ENCODE data around the gene TGFBR2.

The TGFBR2 gene

DNA sequence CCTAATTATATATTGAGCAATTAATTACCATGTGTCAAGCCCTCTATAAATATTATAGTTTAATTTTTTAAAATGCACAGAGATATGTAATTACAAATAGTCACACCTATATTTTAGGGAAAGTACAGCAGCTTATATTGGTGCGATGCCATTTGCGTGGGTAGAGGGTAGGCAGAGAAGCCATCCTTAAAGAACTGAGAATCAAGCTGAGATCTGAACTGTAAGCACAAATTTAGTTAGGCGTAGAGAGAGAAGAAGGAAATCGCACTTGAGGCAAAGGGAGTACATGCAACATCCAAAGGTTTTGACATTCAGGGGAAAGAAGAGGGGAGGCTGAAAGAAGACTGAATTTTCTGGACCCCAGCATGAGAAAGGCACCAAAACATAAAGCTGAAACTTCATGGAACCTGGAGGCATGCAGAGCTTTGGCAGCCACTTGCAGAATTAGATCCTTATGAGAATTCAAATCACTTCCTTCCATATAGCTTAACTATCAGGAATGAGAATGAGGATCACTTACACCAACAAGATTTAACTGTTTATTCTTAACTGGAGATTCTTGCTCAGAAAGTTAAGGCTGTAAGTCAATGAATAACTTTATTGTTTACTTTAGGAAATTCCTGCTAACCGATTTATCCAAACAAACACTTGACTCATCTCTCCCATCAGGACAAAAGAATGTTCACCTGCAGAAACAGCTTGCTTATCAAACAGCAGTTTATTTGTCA is 114.3 kb downstream of the TGFBR2 start:
- peak; percentile 18 for DNase-seq (ENCODE audit: low read depth)

DNA sequence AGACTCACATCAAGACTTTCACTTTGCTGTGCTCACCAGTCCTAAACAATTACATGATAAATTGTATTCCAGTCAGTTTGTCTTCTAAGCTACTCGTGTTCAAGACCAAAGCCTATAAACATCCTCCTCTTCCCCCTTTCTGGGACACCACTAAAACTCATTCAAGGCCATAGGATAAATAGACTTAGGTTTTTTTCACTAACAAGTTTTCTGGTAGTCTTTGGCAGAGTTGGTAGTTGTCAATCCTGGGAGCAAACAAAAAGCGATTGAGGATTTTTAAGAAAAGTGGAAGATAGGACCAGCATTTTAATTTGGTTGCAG is 114.9 kb downstream of the TGFBR2 start:
- no peak for DNase-seq (ENCODE audit: low read depth)

DNA sequence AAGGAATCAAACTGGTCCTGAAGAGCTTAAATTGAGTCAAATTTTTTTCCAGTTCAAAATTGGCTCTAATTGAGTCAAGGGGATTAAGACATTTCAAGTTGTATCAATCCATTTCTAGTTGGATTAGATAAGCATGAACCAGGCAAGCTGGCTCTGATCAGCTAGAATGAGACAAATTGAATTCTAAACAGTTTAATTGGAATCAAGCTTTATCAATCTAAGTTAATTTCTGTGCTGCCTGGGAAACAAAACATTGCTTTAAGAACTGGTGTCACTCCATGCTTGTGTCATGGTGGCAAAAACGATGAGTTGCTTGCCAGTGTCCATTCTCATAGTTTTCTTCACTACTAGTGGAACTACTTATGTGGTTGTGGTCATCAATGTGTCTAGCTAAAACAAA is 116.8 kb downstream of the TGFBR2 start:
- no peak for DNase-seq (ENCODE audit: low read depth)

DNA sequence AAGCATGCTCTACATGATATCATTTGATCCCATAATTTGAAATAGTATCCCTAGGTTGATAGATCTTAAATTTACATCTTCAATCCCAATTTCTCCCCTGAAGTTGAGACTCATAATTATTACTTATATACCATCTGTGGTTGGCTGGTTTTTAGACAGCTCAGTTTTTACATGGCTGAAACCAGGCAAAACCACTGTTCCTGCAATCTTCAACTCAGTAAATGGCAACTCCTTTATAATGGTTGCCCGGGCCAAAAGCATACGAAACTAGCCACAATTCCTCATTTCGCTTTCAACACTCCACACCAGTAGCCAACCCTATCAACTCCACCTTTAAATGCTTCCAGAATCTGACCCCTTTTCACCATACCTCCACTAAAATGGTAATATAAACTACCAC is 118.5 kb downstream of the TGFBR2 start:
- no peak for DNase-seq (ENCODE audit: low read depth)

DNA sequence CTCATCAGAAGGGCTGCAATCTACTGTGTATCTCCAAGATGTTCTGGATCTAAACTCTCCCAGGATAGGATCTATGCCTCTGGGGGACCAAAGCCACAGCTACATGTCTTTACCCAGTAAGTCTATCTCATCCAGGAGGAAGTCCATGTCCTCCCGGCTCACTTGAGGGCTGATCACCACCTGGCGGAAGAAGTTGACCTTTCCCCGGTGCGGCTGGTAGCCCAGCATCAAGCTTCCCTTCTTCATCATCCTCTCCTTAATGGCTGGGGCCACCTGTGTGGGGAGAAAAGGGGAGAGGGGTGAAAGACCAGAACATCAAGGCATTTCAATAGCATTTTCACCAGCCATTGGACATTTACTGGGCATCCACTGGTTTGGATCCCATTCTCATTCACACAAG is 121.7 kb downstream of the TGFBR2 start:
- no peak for DNase-seq (ENCODE audit: low read depth)

DNA sequence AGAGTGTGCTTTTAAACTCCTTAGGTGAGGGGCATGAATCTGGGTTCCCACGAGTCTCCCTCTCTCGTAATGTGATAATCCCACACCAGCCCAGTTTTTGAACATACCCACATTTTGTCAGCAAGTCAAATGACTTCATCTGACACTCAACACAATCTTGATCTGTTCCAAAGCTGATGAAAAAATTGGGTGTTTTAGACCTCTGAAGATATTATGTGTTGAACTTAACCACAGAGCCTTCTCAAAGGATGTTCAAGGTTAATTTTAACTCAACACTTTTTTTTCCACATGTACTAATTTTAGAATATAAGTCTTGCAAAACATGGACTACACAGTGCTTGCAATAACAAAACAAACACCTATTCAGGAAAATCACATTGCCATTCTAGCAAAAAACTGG is 123.1 kb downstream of the TGFBR2 start:
- DNase-seq (ENCODE audit: low read depth) = no peak

DNA sequence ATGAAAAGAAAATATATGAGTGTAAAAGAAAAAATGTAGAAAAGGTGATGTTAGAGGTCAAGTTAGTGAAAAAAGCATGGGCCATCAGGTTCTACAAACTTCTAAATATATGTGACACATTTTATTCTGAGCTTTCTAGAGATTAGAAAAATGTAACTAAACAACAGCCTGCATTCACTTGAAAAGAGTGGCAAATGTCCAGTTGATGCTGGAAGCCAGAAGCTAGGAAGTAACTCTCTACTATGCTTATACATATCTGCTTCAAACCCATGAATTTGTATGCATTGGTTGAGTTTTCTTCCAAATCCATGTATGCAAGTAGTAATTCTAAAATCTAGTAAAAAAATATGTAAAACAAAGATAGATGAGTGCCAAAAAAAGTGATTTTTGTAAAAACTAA is 123.5 kb downstream of the TGFBR2 start:
- DNase-seq (ENCODE audit: low read depth) = no peak

DNA sequence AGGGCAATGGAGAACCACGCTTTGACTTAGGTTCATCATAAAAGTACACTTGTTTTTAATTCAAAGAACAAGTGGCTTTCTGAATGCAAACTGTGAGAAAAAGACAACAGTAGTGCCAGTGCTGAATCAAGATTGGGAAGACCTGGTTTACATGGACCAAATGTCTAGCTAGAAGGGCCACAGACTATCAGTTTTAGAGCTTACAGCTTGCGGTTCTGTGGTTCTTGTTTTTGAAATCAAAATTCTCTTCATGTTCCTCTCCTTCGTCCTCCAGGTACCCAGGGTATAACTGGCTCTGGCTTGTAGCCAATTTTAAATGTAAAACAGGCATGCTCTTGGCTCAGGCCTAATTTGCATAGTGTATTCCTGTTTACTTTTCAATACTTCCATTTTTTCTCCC is 124.6 kb downstream of the TGFBR2 start:
- DNase-seq (ENCODE audit: low read depth) = no peak

DNA sequence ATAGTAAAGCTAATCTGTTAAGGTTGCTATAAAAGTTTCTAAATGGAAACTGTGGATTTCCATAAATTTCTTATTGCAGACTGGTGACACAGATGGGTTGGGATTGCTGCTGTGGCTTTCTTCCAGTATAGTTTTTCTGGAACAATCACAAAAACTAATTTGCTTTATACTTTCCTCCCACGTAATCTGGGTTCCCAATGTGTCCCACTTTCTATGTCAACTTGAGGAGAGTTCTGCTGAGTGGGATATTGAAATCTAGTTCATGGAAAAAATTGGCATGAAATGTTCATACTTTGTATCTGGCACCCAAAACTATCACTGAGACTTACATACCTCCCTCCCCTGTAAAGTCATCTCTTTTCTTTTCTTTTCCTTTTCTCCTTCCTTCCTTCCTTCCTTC is 126.8 kb downstream of the TGFBR2 start:
- DNase-seq (ENCODE audit: low read depth) = no peak

DNA sequence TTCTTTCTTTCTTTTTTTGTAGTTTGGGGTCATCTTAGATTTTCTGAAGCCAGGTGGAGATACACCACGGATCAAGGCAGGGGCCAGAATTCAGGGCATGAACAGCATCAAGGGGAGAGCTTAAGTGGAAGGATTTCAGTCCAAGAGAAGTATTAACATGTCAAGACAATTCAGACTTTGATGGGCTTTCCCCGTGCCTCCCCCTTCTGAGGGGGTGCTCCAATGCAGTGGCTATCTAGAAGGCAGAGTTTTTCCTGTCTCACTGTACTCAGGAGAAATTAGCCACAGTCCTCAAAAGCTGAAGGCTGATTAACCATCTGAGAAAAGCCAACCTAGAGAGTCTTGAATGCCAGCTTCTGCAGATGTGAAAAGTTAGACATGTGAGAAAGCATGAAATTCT is 127.3 kb downstream of the TGFBR2 start:
- no peak for DNase-seq (ENCODE audit: low read depth)

DNA sequence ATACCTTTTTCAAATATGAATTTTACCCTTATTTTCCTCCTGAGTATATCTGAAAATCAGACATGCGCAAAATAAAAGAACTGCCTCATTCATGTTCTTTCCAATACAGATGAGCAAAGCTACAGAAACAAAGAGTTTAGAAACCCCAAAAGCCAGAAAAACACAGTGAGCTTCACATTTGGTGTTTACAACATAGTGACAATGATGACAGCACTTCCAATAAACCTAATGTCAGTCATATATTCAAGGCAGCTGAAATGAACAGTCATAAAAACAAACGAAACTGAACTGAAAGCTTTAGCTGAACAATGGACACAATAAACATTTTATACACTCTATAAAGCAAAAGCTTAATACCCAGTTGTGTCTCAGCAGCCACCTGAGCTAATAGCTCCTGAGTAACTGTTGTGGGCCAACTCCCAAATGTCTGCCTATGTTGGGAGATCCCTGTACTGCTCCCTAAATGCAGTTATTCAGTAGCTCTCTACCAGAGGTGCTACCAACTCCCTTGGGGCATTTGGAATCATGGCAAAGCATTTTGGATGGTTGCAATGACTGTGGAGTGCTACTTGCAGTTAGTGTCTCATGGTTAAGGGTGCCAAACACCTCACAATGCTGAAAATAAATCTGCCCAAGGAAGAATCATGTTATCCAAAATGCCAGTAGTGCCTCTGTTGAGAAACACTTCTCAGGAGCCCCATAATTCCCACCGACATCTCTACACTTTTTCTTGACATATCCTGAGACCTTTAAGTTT is 131.5 kb downstream of the TGFBR2 start:
- DNase-seq (ENCODE audit: low read depth) = no peak

DNA sequence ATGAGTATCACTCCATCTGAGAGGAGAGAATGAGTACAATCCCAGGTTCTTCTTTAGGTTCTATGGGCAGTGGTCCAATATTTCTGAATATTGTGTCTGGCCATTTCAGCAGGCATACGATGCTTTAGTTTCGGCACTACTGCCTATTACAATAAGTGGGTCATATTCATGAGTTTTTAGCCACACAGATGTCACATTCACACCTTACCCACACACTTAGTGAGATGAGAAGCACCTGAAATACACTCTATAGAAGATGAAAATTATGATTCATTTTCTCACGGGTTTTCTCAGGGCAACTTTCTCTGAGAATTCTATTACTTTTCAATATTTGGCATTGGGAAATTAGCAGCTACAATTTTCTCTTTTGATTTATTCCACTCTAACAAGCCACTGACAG is 132.2 kb downstream of the TGFBR2 start:
- no peak for DNase-seq (ENCODE audit: low read depth)

DNA sequence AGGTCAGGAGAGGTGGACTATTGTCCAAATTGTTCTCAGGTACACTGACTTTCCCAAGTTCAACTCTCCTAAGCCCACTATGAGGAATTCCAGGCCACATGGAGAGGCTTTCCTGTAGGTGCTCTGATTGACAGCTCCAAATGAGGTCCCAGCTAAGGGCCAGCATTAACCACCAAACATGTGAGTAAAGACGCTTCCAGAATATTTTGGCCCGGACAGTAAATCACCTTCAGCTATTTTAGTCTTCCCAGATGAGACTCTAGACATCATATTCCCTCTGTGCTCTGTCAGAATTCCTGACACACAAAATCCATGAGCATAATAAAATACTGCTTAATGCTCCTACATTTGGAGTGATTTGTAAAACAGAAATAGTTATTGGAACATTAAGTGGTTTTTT is 135.5 kb downstream of the TGFBR2 start:
- DNase-seq (ENCODE audit: low read depth) = no peak

DNA sequence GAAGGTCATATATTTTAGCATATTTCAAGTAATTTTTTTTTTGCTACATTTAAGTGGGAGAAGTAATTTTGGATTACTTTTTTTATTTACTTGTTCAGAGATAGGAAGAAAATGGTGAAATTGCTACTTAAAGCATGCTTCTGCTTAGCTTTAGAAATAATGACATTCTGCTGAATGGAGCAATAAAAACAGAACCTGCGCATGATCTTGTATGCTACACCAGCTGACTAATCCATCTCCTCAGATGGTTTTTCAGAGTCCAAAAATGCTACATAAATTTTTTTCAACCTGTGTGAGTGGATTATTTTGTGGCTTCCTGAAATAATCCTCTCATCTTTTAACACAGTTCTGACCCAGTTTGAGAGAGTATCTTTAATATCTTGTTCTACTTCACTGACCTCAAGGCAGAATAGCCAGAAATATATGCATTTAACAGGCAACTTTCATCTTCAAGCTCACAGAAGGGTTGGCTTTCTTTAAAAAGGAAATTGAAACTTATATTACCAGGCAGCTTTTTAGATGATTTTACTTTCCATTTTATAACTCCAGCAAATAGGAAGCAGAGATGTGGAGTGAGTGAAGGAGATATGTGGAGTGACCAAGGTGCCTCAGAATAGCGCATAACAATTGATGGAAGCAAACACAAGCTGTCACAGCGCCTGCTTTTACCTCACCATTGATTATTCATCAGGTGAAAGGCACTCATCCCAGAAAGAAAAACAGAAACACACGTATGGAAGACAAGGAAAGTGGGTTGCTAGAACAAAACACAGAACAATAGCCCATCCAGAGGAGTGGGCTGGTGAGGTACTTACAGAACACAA is 136.6 kb downstream of the TGFBR2 start:
- DNase-seq (ENCODE audit: low read depth) = no peak

All from GM04503 (cell line).